ENCODE measurements around the gene RABL6.
"Not testable (repeated sequence)": the region's sequence is repeated elsewhere in the genome, so short reads cannot be mapped to it uniquely, and the experiment has no call there.

Gene RABL6, protein sequence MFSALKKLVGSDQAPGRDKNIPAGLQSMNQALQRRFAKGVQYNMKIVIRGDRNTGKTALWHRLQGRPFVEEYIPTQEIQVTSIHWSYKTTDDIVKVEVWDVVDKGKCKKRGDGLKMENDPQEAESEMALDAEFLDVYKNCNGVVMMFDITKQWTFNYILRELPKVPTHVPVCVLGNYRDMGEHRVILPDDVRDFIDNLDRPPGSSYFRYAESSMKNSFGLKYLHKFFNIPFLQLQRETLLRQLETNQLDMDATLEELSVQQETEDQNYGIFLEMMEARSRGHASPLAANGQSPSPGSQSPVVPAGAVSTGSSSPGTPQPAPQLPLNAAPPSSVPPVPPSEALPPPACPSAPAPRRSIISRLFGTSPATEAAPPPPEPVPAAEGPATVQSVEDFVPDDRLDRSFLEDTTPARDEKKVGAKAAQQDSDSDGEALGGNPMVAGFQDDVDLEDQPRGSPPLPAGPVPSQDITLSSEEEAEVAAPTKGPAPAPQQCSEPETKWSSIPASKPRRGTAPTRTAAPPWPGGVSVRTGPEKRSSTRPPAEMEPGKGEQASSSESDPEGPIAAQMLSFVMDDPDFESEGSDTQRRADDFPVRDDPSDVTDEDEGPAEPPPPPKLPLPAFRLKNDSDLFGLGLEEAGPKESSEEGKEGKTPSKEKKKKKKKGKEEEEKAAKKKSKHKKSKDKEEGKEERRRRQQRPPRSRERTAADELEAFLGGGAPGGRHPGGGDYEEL

DNA sequence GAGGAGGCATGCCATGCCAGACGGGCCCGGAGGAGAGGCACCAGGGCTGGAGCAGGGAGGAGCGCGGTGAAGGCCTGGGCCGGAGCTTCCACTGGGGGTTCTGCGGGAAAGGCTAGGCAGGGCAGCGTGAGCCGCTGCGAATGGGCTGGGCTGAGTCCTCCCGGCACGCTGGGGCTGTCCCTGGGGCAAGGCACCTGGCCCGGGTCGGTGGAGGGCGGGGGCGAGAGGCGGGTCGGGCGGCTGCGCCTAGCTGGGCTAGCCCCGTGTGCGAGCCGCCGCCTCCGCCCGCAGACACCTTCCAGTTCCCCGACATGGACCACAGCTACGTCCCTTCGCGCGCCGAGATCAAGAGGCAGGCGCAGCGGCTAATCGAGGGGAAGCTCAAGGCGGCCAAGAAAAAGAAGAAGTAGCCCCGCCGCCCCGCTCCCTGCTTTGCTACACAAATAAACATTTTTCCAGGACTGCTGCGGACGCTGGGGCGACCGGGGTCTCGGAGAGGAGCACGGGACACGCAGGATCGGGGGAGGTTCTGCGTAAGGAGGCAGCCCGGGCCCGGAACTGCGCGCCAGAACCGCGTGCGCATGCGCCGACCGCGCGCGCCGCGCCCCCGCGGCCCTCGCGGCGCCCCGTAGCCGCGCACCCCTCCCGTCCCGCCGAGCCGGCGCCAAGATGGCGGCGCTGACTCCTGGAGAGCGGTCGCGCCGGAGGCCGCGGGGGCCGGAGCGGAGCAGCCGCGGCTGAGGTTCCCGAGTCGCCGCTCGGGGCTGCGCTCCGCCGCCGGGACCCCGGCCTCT is at the start of gene RABL6:
TSS of gene RABL6 (plus strand) at position 668 of the 794 bp plus-strand sequence. CDS start 249 bp downstream, outside the sequence.
- TF ChIP-seq ZNF274 (IDR thresholded peaks at IDR 0.05; ENCODE audit: low read depth, low read length): no peak
- peak within 1 kb of the TSS; percentile 93 for H3K4me3 ChIP-seq (ENCODE audit: low read length)

DNA sequence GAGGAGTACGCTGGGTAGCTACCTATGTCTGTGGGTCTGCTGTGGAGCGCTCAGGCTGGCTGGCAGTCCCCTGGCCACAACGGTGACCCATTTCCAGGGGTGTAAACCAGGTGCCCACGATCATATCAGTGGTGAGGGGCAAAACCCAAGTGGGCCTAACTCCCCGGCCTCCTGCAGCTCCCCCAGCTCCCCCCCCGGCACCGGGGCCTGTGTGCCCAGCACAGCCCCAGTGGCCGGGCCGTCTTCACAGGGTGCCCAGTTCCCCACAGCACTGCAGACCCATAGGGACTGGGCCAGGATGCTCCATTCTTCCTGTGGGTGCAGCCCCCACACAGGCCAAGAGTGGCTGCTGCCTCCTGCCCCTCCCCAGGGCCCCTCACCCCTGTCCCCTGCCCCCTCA is 48.7 kb upstream of the RABL6 start:
- no peak overlapping the region for H3K4me3 ChIP-seq (ENCODE audit: low read length)
- no peak for TF ChIP-seq ZNF274 (IDR thresholded peaks at IDR 0.05; ENCODE audit: low read depth, low read length)

DNA sequence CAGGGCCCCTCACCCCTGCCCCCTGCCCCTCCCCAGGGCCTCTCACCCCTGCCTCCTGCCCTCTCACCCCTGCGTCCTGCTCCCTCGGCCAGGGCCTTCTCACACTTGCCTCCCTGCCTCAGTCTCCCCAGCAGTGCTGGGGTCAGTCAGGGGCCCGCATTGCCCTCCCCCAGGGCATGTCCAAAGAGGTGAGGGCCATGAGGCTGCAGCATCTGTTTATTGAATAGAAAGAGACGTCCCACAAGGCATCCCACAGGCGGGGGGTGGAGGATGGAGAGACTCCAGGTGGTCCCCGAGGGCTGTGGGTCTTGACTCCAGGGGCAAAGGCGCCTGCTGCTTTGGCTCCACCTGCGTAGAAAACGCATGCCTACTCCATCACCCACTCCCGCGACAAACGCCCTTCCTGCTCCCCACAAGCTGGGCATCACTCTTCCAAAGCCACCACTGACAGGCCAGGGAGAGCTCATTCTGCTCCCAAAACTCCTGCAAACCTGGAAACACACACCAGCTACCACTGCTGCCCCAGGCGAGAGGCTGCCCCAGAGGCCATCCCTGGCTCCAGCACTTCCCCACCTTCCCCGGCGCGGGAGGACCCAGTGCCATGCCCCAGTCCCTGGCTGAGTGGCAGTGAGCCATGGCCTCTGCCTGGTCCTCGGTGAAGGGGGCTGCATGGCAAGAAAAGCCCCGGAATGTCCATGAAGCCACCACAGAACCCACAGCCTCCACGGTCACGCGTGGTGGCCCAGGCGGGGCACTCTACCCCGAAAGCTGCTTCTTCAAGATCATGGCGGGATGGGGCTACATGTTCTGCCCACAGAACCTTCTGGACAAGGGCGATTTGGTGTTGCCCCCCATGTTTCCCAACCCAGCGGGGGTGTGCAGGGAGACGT is 48.1 kb upstream of the RABL6 start:
- no peak overlapping the region for H3K4me3 ChIP-seq (ENCODE audit: low read length)
- TF ChIP-seq ZNF274 (IDR thresholded peaks at IDR 0.05; ENCODE audit: low read depth, low read length): no peak

DNA sequence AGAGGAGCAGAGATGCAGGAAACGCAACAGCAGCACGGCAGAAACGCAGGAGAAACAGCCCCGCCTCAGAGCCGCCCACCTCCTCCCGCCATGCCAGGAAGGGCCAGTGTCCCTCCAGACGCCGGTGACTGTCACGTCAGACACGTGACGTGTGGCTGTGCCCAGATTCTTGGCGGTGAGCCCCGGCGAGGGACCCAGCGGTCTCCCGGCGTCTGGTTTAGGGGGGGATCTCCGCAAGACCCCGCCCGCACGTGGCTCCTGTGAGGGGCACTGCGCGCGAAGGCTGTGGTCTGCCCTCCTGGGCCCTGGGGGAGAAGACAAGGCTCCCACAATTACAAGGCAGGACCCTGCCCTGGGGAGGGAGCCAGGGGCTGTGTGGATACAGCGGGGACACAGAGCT is 47.3 kb upstream of the RABL6 start:
- TF ChIP-seq ZNF274 (IDR thresholded peaks at IDR 0.05; ENCODE audit: low read depth, low read length): no peak
- H3K4me3 ChIP-seq (ENCODE audit: low read length): no peak overlapping the region

DNA sequence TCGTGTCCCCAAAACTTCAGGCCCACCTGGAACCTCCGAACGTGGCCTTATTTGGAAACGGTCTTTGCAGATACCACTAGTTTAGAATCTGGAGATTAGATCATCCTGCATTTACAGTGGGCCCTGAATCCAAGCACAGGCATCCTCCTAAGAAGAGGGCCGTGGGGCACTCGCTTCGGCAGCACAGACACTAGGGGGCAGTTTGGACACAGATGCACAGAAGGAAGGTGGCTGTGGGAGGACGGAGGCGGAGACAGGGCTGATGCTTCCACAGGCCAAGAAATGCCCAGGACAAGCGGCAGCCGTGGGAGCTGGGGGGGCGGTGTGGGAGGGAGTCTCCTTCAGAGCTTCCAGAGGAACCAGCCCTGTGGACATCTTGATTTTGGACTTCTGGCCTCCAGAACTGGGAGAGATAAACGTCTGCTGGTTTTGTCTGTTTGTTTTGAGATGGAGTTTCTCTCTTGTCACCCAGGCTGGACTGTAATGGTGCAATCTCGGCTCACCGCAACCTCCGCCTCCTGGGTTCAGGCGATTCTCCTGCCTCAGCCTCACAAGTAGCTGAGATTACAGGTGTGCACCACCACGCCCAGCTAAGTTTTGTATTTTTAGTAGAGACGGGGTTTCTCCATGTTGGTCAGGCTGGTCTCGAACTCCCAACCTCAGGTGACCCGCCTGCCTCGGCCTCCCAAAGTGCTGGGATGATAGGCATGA is 46.8 kb upstream of the RABL6 start:
- H3K4me3 ChIP-seq (ENCODE audit: low read length): not testable (repeated sequence)

DNA sequence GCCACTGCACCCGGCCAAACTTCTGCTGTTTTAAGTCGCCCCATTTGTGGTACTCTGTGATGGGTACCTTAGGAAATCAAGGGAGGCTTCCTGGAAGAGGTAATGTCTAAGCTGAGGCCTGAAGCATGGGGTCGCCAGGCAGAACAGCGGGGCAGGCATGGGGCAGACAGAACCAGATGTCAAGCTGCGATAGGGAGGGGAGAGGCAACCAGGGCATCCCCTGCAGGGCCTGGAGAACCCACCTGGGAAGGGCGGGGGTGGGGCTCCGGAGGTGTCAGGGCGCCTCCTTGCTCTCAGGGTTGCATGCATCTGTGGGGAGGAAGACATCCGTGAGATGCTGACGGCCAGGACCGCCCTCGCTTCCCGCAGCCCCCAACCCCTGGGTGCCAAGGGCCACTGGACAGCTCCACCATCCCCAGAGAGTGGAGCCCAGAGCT is 46.2 kb upstream of the RABL6 start:
- H3K4me3 ChIP-seq (ENCODE audit: low read length): no peak overlapping the region
- no peak for TF ChIP-seq ZNF274 (IDR thresholded peaks at IDR 0.05; ENCODE audit: low read depth, low read length)

DNA sequence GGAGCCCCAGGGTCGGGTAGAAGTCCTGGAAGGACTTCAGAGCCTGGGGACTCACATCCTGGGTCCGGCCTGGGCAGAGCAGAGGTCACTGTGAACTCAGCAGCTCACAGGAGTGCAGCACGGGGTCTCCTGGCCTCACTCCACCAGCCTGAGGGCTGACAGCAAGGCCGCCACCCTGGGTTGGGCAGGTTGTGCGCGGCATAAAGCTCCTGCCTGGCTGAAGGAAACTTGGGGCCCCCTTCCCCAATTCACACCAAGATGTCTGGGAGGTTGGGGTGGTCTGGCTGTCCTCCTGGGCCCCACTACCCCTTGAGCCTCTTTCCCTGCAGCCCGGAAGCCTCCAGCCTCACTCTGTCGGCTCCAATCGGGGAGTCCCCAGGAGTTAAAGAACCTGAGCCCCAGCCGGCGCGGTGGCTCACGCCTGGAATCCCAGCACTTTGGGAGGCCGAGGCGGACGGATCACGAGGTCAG is 45.5 kb upstream of the RABL6 start:
- H3K4me3 ChIP-seq (ENCODE audit: low read length): no peak overlapping the region
- TF ChIP-seq ZNF274 (IDR thresholded peaks at IDR 0.05; ENCODE audit: low read depth, low read length): no peak

DNA sequence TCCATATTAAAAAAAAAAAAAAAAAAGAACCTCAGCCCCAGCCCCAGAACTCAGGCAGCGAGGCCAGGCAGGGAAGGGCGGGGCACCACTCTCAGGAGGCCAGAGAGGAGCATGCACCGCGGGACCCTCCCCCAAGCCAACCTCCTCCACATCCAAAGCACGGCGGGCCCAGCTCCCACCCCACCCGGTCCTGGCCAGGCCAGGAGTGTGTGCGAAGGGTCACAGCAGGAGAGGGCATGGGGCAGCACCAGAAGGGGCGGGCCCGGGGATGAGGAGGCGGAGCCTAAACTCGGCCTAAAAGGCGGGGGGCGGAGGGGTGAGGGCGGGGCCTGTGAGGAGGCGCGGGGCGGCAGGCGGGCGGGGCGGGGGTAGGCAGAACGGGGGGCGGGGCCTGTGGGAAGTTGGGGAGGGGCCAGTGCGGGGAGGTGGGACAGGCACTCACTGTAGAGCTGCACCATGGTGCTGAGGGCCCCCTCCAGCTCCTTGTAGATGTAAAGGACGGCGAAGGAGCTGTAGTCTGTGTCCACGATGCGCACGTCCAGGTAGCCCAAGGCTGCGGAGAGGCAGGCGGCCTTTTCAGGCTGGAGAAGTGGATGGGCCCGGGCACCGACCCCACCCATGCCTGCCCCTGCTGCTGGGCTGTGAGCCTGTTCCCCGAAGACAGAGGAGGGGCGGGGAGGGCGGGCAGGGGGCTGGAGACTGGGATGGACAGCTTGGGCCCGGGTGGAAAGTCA is 44.7 kb upstream of the RABL6 start:
- no peak for TF ChIP-seq ZNF274 (IDR thresholded peaks at IDR 0.05; ENCODE audit: low read depth, low read length)
- H3K4me3 ChIP-seq (ENCODE audit: low read length): no peak overlapping the region

DNA sequence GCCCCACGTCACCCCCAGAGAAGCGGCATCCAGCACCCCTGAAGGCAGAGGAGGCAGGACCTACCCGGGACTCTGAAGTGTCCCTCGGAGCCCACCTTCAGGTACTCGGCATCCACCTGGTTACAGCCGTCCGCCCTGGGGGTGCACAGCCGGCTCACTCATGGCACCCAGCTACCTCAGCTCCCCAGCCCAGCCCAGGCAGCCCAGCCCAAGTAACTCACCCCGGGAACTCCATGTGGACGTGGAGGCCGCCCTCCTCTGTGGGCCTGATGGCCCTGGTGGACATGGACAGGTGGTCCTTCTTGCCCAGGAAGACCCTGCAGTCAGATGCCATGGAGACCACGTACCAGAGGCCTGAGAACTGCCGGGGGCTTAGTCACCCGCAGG is 44.1 kb upstream of the RABL6 start:
- no peak overlapping the region for H3K4me3 ChIP-seq (ENCODE audit: low read length)
- no peak for TF ChIP-seq ZNF274 (IDR thresholded peaks at IDR 0.05; ENCODE audit: low read depth, low read length)

DNA sequence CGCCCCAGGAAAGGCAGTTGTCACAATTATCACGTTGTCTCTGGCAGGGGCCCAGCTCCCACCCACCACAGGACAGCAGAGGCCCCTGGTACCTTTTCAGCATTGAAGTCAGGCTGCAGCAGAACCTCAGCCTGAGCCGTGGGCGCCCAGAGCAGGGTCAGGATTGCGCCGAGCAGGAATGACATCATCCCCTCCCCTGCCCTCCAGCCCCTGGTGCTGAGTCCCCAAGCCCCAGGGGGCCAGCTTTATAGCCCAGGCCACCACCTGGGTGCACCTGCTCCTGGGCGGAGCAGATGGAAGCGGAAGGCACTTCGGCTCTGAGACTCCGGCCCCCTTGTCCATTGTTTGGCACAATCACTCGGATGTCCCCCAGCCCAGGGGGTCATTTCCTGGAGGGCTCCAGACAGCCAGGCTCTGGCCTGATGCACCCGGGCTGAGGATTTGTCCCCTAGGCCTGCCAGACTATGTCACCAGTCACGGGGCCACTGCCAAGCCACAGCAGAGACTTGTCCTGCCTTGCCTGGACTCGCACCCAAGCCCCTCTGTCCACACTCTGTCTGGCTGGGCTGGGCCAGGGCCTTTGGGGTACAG is 43.4 kb upstream of the RABL6 start, which contains the start of gene LCN15:
TSS of gene LCN15 (minus strand) at position 218 of the 591 bp plus-strand sequence. CDS start at position 188, 30 bp downstream.
- H3K4me3 ChIP-seq (ENCODE audit: low read length): no peak within 1 kb of the TSS
- no peak for TF ChIP-seq ZNF274 (IDR thresholded peaks at IDR 0.05; ENCODE audit: low read depth, low read length)

DNA sequence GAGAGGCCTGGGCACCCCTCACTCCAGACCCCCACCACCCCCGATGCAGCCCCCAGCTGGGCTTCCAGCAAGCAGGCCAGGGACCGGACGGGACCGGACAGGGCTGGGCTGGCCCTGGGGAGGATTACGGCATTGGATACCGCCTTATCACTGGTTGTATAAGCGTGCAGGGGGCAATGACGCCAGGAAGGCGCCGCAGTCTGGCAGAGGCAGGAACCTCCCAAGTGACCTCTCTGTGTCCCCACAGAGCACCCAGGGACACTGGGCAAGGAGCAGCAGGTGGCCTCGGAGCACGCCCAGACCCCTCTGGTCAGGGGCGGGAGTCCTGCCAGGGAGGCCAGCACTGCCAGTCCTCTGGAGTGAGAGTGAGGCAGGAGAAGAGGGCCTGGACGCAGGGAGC is 42.7 kb upstream of the RABL6 start:
- TF ChIP-seq ZNF274 (IDR thresholded peaks at IDR 0.05; ENCODE audit: low read depth, low read length): no peak
- no peak overlapping the region for H3K4me3 ChIP-seq (ENCODE audit: low read length)

DNA sequence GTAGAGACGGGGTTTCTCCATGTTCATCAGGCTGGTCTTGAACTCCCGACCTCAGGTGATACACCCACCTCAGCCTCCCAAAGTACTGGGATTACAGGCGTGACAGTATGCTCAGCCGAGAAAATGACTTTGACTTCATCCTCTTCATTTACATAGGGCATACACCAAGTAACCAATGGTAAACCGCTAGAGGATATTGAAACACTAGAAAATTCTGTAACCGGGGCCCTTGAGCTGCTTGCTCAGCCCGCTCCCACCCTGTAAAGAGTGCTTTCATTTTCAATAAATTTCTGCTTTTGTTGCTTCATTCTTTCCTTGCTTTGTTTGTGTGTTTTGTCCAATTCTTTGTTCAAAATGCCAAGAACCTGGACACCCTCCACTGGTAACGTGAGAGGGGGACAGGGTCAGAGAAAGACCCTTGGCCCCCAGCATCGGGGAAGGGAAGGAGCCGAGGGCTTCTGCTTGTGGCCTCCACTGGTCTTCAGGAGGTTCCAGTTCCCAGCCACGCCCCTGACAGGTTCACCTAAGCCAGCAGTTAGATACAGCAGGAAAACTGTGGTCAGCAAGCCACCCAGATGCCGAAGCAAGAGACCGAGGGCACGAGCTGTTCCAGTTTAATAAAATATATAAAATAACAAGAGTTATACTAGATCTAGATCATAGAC is 41.9 kb upstream of the RABL6 start:
- H3K4me3 ChIP-seq (ENCODE audit: low read length): peak overlapping the region; percentile 1; the same call in 1 of the 2 replicates

DNA sequence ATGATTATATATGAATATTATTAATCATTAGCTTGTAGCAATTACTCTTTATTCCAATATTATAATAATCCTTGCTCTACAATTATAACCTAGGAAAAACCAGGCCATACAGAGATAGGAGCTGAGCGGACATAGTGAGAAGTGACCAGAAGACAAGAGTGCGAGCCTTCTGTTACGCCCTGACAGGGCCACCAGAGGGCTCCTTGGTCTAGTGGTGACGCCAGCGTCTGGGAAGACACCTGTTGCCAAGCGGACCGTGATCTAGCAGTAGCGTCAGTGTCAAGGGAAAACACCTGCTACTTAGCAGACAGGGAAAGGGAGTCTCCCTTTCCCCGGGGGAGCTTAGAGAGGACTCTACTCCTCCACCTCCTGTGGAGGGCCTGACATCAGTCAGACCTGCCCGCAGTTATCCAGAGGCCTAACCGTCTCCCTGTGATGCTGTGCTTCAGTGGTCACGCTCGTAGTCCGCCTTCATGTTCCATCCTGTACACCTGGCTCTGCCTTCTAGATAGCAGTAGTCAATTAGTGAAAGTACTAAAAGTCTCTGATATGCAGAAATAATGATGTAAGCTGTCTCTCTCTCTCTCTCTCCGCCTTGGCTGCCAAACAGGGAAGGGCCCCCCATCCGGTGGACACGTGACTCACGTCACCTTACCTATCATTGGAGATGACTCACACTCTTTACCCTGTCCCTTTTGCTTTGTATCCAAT is 41.2 kb upstream of the RABL6 start:
- H3K4me3 ChIP-seq (ENCODE audit: low read length): not testable (repeated sequence)
